IMR-90 (cell line): ENCODE results near the gene PDZD7. TPM values are rescaled to one million over a fixed set of nuclear protein-coding genes. Genes with fewer than 3 reads are reported as not detected.

Experiments
- ATAC-seq: fragments of 200-7000 bp; cut with Tn5 transposase; 2 replicates; pipeline ENCODE4 v1.9.1; 2020; ENCODE audit warnings: low read depth, mild to moderate bottlenecking, moderate library complexity
- BruUV-seq: library from RNA; stranded (reverse); fragments of 400-500 nt; replicated peaks from 2 replicates; lab custom pipeline; 2021; lab: Mats Ljungman, UMichigan
- CTCF ChIA-PET: fragments of 300-600 bp; formaldehyde crosslinking; extraction: SDS; loops from one replicate; lab custom pipeline; 2021; ENCODE audit warnings: antibody characterized with exemption; lab: Yijun Ruan, JAX
- POLR2A ChIA-PET: fragments of 300-600 bp; sonication (Branson Sonifier 250); formaldehyde crosslinking; loops from one replicate; lab custom pipeline; 2022; ENCODE audit warnings: antibody characterized with exemption; ENCODE audit not compliant: unreplicated experiment; lab: Charles Lee
- DNase-seq: peaks from one replicate; pipeline ENCODE4 v3.0.0; 2013
- H2AFZ ChIP-seq: replicated peaks from 2 replicates; pipeline ENCODE3; 2013; ENCODE audit warnings: low read length, mild to moderate bottlenecking; ENCODE audit not compliant: poor library complexity
- H2AK5ac ChIP-seq: 2 replicates; pipeline ENCODE4 v1.6.1; 2013; ENCODE audit warnings: low read depth, low read length, inconsistent platforms
- H2AK9ac ChIP-seq: replicated peaks from 2 replicates; pipeline ENCODE3; 2013; ENCODE audit warnings: mild to moderate bottlenecking, low read depth, low read length, moderate library complexity; ENCODE audit not compliant: poor library complexity
- H2BK120ac ChIP-seq: 2 replicates; pipeline ENCODE4 v1.6.1; 2013; ENCODE audit warnings: low read depth, low read length, inconsistent platforms
- H2BK15ac ChIP-seq: 3 replicates; pipeline ENCODE4 v1.6.1; 2013; ENCODE audit warnings: low read depth, low read length, inconsistent platforms
- H2BK20ac ChIP-seq: 2 replicates; pipeline ENCODE4 v1.6.1; 2013; ENCODE audit warnings: low read depth, mild to moderate bottlenecking, inconsistent platforms, low read length, moderate library complexity
- H2BK5ac ChIP-seq: 2 replicates; pipeline ENCODE4 v1.6.1; 2013; ENCODE audit warnings: mild to moderate bottlenecking, low read depth, low read length, inconsistent platforms; ENCODE audit not compliant: poor library complexity, severe bottlenecking
- H3K14ac ChIP-seq: replicated peaks from 2 replicates; pipeline ENCODE4 v1.6.1; 2013; ENCODE audit warnings: low read depth, low read length, inconsistent platforms
- H3K18ac ChIP-seq: 2 replicates; pipeline ENCODE4 v1.6.1; 2013; ENCODE audit warnings: low read depth, low read length, control low read depth
- H3K23ac ChIP-seq: 2 replicates; pipeline ENCODE4 v1.6.1; 2013; ENCODE audit warnings: low read depth, low read length, inconsistent platforms
- H3K27ac ChIP-seq: 2 replicates; pipeline ENCODE4 v1.5.1; 2013; ENCODE audit warnings: mild to moderate bottlenecking, control low read depth, low read length; ENCODE audit not compliant: insufficient read depth
- H3K27me3 ChIP-seq: 2 replicates; pipeline ENCODE4 v1.6.1; 2013; ENCODE audit warnings: low read length; ENCODE audit not compliant: control insufficient read depth, insufficient read depth
- H3K36me3 ChIP-seq: 2 replicates; pipeline ENCODE4 v1.6.1; 2013; ENCODE audit warnings: low read length, mixed read lengths; ENCODE audit not compliant: control insufficient read depth, insufficient read depth
- H3K4ac ChIP-seq: 2 replicates; pipeline ENCODE4 v1.6.1; 2013; ENCODE audit warnings: low read depth, low read length, inconsistent platforms
- H3K4me1 ChIP-seq: 2 replicates; pipeline ENCODE4 v1.6.1; 2013; ENCODE audit warnings: low read length, mixed read lengths; ENCODE audit not compliant: control insufficient read depth, insufficient read depth
- H3K4me2 ChIP-seq: 2 replicates; pipeline ENCODE4 v1.6.1; 2013; ENCODE audit warnings: low read depth, mild to moderate bottlenecking, control low read depth, low read length, moderate library complexity
- H3K4me3 ChIP-seq: 2 replicates; pipeline ENCODE4 v1.5.1; 2013; ENCODE audit warnings: low read depth, mild to moderate bottlenecking, control low read depth, low read length, moderate library complexity; ENCODE audit not compliant: insufficient read depth
- H3K56ac ChIP-seq: 2 replicates; pipeline ENCODE4 v1.6.1; 2013; ENCODE audit warnings: low read length, inconsistent platforms; ENCODE audit not compliant: insufficient read depth; ENCODE audit errors: extremely low read depth
- H3K79me1 ChIP-seq, 2 experiments: 2 replicates each; pipeline ENCODE4 v1.6.1; 2013; ENCODE audit warnings: low read length in 2 of 2, inconsistent platforms in 1 of 2, low read depth in 1 of 2
- H3K9ac ChIP-seq: 2 replicates; pipeline ENCODE4 v1.6.1; 2013; ENCODE audit warnings: low read depth, low read length, control low read depth
- H3K9me1 ChIP-seq: 2 replicates; pipeline ENCODE4 v1.6.1; 2013; ENCODE audit warnings: low read length, inconsistent platforms; ENCODE audit not compliant: insufficient read depth
- H3K9me3 ChIP-seq: 2 replicates; pipeline ENCODE4 v1.6.1; 2013; ENCODE audit warnings: low read length; ENCODE audit not compliant: control insufficient read depth, insufficient read depth
- H4K20me1 ChIP-seq: 2 replicates; pipeline ENCODE4 v1.6.1; 2013; ENCODE audit warnings: low read length, inconsistent platforms; ENCODE audit not compliant: insufficient read depth
- H4K5ac ChIP-seq: 2 replicates; pipeline ENCODE4 v1.6.1; 2013; ENCODE audit warnings: mild to moderate bottlenecking, low read depth, low read length, control low read depth
- H4K8ac ChIP-seq, 2 experiments: 2 replicates each; pipeline ENCODE4 v1.6.1; 2013; ENCODE audit warnings: low read depth in 2 of 2, low read length in 2 of 2, control low read depth in 1 of 2, inconsistent platforms in 1 of 2
- H4K91ac ChIP-seq: 2 replicates; pipeline ENCODE4 v1.6.1; 2013; ENCODE audit warnings: low read depth, low read length, inconsistent platforms; ENCODE audit not compliant: insufficient read depth
- BHLHE40 ChIP-seq: fragments of 150-350 bp; IDR thresholded peaks from 2 replicates; pipeline ENCODE4 v1.6.1; 2016; ENCODE audit warnings: mild to moderate bottlenecking, low read depth, low read length
- CEBPB ChIP-seq: IDR thresholded peaks from 2 replicates; pipeline ENCODE4 v1.6.1; 2012; ENCODE audit warnings: low read depth, low read length, improper control_type of control experiment
- MAFK ChIP-seq: IDR thresholded peaks from 2 replicates; pipeline ENCODE4 v1.6.1; 2012; ENCODE audit warnings: low read depth, low read length, improper control_type of control experiment
- MAZ ChIP-seq: IDR thresholded peaks from 2 replicates; pipeline ENCODE4 v1.6.1; 2012; ENCODE audit warnings: low read depth, mild to moderate bottlenecking, low read length, improper control_type of control experiment, moderate library complexity, borderline replicate concordance
- MXI1 ChIP-seq: IDR thresholded peaks from 2 replicates; pipeline ENCODE4 v1.6.1; 2012; ENCODE audit warnings: low read depth, mild to moderate bottlenecking, low read length, moderate library complexity, borderline replicate concordance
- NFE2L2 ChIP-seq: fragments of 150-350 bp; IDR thresholded peaks from 2 replicates; pipeline ENCODE4 v1.6.1; 2016; ENCODE audit warnings: low read depth, mild to moderate bottlenecking, low read length
- POLR2A ChIP-seq: IDR thresholded peaks from 2 replicates; pipeline ENCODE4 v1.6.1; 2012; ENCODE audit warnings: mild to moderate bottlenecking, low read depth, low read length
- RAD21 ChIP-seq: IDR thresholded peaks from 2 replicates; pipeline ENCODE4 v1.6.1; 2012; ENCODE audit warnings: low read length, improper control_type of control experiment
- RCOR1 ChIP-seq: IDR thresholded peaks from 2 replicates; pipeline ENCODE4 v1.6.1; 2012; ENCODE audit warnings: mild to moderate bottlenecking, low read length, improper control_type of control experiment; ENCODE audit not compliant: insufficient replicate concordance
- RFX5 ChIP-seq: IDR thresholded peaks from 2 replicates; pipeline ENCODE4 v1.8.0; 2012; ENCODE audit warnings: low read depth, mild to moderate bottlenecking, low read length, moderate library complexity
- SMC3 ChIP-seq: fragments of 150-350 bp; IDR thresholded peaks from 2 replicates; pipeline ENCODE4 v1.6.1; 2016; ENCODE audit warnings: low read depth, mild to moderate bottlenecking, antibody characterized with exemption, low read length, moderate library complexity
- WGBS, 2 experiments: methylation state at CpG; one replicate each; pipeline versions ENCODE4 v1.1.5 to v1.1.7; 2013; ENCODE audit warnings: missing lambda C conversion rate in 2 of 2; ENCODE audit not compliant: insufficient read length in 1 of 2; ENCODE audit errors: extremely low coverage in 2 of 2; 5-methylcytosine and 5-hydroxymethylcytosine counted together
- dilution Hi-C: fragments of 300-500 bp; cut with HindIII; formaldehyde crosslinking; loops from one replicate; pipeline ENCODE4 v1.14.3; 2018; ENCODE audit warnings: low sequenced_read_pairs; ENCODE audit not compliant: unreplicated experiment
- in situ Hi-C: fragments of 300-500 bp; cut with MboI; formaldehyde crosslinking; loops from 3 replicates; pipeline ENCODE4 v1.14.3; 2019; ENCODE audit warnings: low sequenced_read_pairs, inconsistent platforms, mixed read lengths
- intact Hi-C: fragments of 100-400 bp; cut with micrococcal nuclease; formaldehyde crosslinking; loops from 2 replicates; pipeline ENCODE4 v1.10.0; 2022
- polyA plus RNA-seq, 3 experiments: library from polyadenylated mRNA; depleted of rRNA; stranded (reverse); fragments of >200 nt; gene quantifications; 2 replicates each; pipeline ENCODE4 v1.2.3, GENCODE V29; 2012; ENCODE audit warnings: low replicate concordance in 1 of 3
- total RNA-seq: library from RNA; depleted of rRNA; stranded (reverse); fragments of >200 nt; gene quantifications from 2 replicates; pipeline ENCODE4 v1.2.3, GENCODE V29; 2012
- TF ChIP-seq, protein P1 (sequence below): conservative IDR thresholded peaks from 2 replicates; pipeline ENCODE4 v1.5.1; 2012; ENCODE audit warnings: mild to moderate bottlenecking, low read depth, low read length, improper control_type of control experiment
- TF ChIP-seq, protein P2 (sequence below): fragments of 150-350 bp; IDR thresholded peaks from 2 replicates; pipeline ENCODE4 v1.6.1; 2016; ENCODE audit warnings: low read depth, mild to moderate bottlenecking, low read length, moderate library complexity, borderline replicate concordance

Gene PDZD7
- total and polyA plus RNA-seq, 2 of the 4 experiments (the other 2 are of a cell fraction), result 0.90 to 1.5 TPM

GRCh38 chr10:100967332-100967731, 63.6 kb downstream of the PDZD7 start:
- CTCF ChIA-PET, result interaction anchor here (1.3 kb wide), 1 partner anchor 47 kb away, joined by 5 read pairs; no protein-coding TSS in a partner anchor

More at GRCh38 chr10:100967332-100967731, 63.6 kb downstream of the PDZD7 start:
- Histone ChIP-seq H2BK120ac (no peak overlapping the region), H2BK15ac (no peak overlapping the region), H3K4me3 (no peak overlapping the region), H3K9me3 (no peaks in the 10 kb centered on the region), H3K14ac (no peak overlapping the region), H3K9ac (no peak overlapping the region), H3K23ac (no peak overlapping the region), H2BK5ac (no peak overlapping the region), H3K27ac (no peak overlapping the region), H3K36me3 (peaks cover 13% of the 10 kb centered on the region), H2AFZ (no peak overlapping the region), H2AK5ac (no peak overlapping the region), H3K9me1 (peaks cover 14% of the 10 kb centered on the region; the same call in 1 of the 2 replicates), H3K27me3 (no peaks in the 10 kb centered on the region), H3K79me1 (0 out of 4 replicates have a peak, but pooled peaks cover 0 to 5% of the 10 kb centered on the region in 2 experiments), H2AK9ac (no peak overlapping the region), H4K91ac (no peak overlapping the region), H4K20me1 (no peaks in the 10 kb centered on the region), H4K5ac (no peak overlapping the region), H3K4me2 (no peak overlapping the region), H4K8ac (no peak overlapping the region), H3K18ac (no peak overlapping the region), H3K56ac (no peak overlapping the region), H3K4ac (no peak overlapping the region), H2BK20ac (no peak overlapping the region), H3K4me1 (peaks cover 6% of the 10 kb centered on the region)
- no TSS peak for BruUV-seq
- no peak for ATAC-seq
- TF ChIP-seq POLR2A (no peak), MAZ (no peak), SMC3 (no peak), MAFK (no peak), CEBPB (no peak), RCOR1 (no peak), BHLHE40 (no peak), NFE2L2 (no peak), RFX5 (no peak), RAD21 (no peak), MXI1 (no peak)
- TF ChIP-seq, protein P1, sequence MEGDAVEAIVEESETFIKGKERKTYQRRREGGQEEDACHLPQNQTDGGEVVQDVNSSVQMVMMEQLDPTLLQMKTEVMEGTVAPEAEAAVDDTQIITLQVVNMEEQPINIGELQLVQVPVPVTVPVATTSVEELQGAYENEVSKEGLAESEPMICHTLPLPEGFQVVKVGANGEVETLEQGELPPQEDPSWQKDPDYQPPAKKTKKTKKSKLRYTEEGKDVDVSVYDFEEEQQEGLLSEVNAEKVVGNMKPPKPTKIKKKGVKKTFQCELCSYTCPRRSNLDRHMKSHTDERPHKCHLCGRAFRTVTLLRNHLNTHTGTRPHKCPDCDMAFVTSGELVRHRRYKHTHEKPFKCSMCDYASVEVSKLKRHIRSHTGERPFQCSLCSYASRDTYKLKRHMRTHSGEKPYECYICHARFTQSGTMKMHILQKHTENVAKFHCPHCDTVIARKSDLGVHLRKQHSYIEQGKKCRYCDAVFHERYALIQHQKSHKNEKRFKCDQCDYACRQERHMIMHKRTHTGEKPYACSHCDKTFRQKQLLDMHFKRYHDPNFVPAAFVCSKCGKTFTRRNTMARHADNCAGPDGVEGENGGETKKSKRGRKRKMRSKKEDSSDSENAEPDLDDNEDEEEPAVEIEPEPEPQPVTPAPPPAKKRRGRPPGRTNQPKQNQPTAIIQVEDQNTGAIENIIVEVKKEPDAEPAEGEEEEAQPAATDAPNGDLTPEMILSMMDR, result no peak
- TF ChIP-seq, protein P2, sequence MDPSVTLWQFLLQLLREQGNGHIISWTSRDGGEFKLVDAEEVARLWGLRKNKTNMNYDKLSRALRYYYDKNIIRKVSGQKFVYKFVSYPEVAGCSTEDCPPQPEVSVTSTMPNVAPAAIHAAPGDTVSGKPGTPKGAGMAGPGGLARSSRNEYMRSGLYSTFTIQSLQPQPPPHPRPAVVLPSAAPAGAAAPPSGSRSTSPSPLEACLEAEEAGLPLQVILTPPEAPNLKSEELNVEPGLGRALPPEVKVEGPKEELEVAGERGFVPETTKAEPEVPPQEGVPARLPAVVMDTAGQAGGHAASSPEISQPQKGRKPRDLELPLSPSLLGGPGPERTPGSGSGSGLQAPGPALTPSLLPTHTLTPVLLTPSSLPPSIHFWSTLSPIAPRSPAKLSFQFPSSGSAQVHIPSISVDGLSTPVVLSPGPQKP, result no peak
- POLR2A ChIA-PET, result no interaction called here
- intact Hi-C loops, result no loop called here
- 81% methylated on average over 2 of the region's 2 CpGs; no CpG with 5 or more reads in 1 of the 2 experiments for WGBS, 2 experiments
- DNase-seq, result no peak
- dilution Hi-C loops, result no loop called here
- in situ Hi-C loops, result no loop called here
